ENCODE results near the gene CDKN1B.

CDKN1B gene

GRCh38 chr12:12759234-12759915, 42.2 kb downstream of the CDKN1B start:
- DNase-seq (ENCODE audit: low read depth, low spot score): no peak

- DNase-seq (ENCODE audit: low read depth, low spot score): no peak
These were observed 47.7 kb downstream of the CDKN1B start for GRCh38 chr12:12764824-12765223.

GRCh38 chr12:12770262-12770661, 53.1 kb downstream of the CDKN1B start:
- DNase-seq (ENCODE audit: low read depth, low spot score): no peak
